ENCODE results near the gene ZMYND11.
A peak's percentile ranks its signal among the peaks of the same experiment; 100 is the strongest.

The ZMYND11 gene

DNA sequence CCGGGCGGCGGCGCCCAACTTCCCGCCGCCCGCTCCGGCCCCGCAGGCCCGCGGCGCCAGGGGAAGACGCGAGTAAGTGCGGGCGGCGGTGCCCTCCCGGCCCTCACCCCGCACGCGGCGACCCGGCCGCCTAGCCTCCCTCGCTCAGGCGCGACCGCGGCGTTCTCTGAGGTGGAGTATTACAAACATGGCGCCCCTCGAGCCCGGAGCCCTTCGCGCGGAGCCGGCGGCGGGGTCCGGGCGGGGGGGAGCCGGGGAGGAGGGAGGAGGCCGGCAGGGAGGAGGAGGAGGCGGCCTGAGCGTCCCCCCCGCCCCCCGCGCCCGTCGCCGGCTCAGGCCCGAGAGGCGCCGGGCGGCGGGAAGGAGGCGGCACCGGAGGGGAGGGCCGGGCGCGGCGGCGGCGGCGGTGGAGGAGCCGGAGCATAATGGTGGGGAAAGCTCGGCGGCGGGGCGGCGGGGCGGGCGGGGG lies at the start of gene ZMYND11:
Gene ZMYND11, plus strand, starts transcription at position 324 of the 469 bp plus-strand sequence. CDS start 44,558 bp downstream, outside the sequence.
- DNase-seq, result peak; percentile 70

DNA sequence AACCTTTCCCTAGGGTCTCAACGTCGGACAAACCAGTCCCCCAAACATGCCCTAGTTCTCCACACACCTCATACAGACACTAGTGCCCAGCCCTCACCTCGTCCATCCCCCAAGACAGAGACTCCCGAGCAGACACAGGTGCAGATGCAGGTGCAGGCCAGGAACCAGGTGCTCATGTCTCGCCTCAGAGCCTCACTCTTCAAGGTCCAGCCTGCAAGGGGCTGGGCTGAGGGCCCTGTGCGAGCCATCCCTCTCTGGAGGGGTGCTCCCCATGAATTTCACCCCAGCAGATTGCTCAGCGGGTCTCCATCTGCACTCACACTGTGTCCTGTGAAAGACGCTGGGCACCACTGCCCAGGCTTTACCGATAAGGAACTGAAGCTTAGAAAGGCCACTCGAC lies 49.2 kb upstream of the ZMYND11 start:
- DNase-seq, result no peak

DNA sequence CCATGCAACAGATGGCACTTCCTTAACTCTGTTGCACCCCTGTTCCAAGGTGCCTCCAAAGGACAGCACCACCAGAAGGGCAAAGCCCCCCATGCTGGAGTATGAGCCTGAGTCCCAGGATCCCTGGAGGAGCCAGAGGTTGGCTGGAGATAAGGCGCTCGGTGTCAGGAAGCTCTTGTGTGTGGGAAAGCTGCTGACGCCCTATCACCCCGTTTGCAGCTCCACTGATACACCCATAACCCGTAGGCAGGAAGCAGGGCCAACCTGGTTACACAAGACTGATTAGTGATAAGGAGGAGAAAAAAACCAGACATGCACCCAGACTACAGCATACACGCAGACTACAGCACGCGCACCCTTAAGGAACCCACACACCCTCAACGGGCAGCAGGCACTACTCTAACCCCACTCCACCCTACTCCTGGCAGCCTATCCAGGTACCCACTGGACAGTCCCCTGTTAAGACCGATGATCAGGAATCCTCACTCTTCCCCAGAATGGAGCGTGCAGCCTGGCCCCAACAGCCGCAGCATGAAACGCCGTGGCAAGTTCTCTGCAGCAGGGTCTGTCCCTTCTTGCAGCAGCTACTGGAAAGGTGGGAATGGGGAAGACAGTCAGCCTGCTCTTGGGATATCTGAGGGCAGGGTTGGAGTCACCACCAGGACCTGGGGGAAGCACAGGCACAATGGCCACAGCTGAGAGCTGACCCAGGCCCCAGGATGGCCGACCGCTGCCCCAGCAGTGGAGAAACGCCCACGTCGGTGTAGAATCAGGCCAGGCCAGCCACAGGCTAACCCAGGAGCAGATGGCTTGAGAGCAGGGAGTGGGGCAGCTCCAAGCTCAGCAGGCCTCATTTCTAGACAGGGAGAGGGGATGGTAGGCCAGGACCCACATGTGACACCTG lies 47.8 kb upstream of the ZMYND11 start:
- no peak for DNase-seq

GRCh38 chr10:88253-88652 lies 47.0 kb upstream of the ZMYND11 start:
- no peak for DNase-seq

- no peak for DNase-seq
Observed at GRCh38 chr10:89248-89647, 46.0 kb upstream of the ZMYND11 start.

- DNase-seq, result no peak
Observed at GRCh38 chr10:90161-90560, 45.1 kb upstream of the ZMYND11 start.

GRCh38 chr10:91313-91712 lies 43.9 kb upstream of the ZMYND11 start:
- no peak for DNase-seq

DNA sequence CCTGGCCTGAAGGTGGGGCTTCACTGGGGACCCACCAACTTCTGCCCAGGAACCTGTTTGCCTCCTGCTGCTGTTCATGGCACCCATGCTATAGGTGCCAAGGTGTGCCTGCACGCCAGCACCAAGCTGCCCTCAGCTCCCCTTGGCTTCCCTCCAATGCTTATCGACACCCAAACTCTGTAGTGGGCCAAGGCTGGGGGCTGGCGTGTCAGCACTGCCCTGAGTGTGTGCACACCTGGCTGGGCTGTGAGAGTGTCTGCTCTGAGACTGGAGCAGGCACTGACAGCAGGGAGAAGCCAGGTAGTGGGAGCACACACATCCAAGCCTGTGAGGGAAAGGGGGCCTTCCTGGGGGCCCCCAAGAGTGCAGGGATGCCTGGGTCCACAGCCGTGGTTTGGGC lies 43.1 kb upstream of the ZMYND11 start:
- DNase-seq, result no peak

- DNase-seq, result no peak
Observed at GRCh38 chr10:92846-93245, 42.4 kb upstream of the ZMYND11 start.

GRCh38 chr10:94613-95012 lies 40.6 kb upstream of the ZMYND11 start:
- no peak for DNase-seq

DNA sequence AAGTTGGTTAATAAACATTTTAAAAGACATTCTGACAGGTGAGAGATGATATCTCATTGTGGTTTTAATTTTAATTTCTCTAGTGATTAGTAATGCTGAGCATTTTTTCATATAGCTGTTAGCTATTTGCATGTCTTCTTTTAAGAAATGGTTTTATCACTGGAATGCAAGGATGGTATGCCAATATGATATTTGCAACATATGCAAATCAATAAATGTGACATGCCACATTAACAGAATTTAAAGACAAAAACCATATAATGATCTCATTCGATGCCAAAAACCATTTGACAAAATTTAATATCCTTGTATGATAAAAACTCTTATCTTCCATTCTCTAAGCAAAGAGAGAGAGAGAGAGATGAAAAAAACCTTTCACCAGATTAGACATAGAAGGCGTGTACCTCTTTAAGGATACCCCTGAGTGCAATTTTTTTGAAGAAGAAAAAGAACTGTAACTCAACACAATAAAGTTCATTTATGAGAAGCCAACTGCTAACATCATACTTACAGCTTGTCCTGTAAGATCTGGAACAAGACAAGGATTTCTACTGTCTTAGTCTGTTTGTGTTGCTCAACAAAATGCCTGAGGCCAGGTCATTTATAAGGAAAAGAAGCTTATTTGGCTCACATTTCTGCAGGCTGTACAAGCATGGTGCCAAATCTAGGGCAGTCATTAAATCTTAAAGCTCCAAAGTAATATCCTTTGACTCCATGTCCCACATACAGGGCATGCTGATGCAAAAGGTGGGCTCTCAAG lies 39.7 kb upstream of the ZMYND11 start:
- no peak for DNase-seq

GRCh38 chr10:96466-96865 lies 38.8 kb upstream of the ZMYND11 start:
- no peak for DNase-seq

- no peak for DNase-seq
Observed at GRCh38 chr10:104416-104815, 30.8 kb upstream of the ZMYND11 start.

DNA sequence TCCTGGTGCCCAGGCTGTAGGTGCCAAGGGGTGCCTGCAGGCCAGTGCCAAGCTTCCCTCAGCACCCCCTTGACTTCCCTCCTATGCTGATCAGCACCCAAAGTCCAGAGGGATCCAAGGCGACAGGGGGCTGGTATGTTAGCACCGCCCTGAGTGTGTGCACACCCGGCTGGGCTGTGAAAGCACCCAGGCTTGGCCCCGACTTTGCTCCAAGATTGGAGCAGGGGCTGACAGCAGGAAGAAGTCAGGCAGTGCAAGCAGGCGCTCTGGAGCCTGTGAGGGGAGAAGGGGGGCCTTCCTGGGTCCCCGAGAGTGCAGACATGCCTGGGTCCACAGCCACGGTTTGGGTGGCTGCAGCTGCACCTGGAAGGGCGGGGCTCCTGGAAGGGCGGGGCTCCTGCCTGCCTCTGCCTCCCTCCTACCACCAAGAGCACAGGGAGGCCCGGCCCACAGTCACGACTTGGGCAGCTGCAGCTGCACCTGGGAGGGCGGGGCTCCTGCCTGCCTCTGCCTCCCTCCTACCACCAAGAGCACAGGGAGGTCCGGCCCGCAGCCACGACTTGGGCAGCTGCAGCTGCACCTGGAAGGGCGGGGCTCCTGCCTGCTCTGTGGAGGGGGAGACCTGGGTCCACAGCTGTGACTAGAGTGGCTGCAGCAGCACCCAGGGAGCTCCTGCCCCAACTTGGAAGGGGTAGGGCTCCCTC lies 30.2 kb upstream of the ZMYND11 start:
- DNase-seq, result no peak

- DNase-seq, result no peak
Observed at GRCh38 chr10:105806-106205, 29.4 kb upstream of the ZMYND11 start.

DNA sequence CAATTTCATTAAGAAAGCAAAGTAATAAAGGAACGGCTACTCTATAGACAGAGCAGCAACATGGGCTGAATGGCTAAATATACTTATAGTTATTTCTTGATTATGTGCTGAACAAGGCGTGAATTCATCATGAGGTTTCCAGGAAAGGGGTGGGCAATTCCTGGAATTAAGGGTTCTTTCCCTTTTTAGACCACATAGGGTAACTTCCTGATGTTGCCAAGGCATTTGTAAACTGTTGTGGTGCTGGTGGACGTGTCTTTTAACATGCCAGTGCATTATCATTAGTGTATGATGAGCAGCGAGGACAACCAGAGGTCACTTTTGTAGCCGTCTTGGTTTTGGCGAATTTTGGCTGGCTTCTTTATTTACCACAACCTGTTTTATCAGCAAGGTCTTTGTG lies 28.5 kb upstream of the ZMYND11 start:
- DNase-seq, result no peak

DNA sequence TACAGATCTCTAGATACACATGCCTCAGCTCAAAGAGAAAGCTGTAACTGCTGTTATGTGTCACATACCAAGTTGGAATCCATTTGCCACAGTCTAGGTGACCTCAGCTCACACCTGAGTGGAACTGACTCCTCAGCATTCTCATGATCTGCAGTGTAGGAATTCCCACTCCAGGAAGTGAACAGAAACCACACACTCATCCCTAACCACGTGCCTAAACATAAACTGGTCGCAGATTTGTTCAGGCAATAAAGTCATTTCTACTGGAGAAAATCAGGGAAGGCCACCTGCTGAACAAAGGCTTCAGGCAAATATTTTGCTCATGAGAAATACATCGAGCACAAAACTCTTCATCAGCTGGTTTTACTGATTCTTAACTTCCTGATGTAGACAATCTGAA lies 23.0 kb upstream of the ZMYND11 start:
- no peak for DNase-seq

- no peak for DNase-seq
Observed at GRCh38 chr10:124874-125273, 10.4 kb upstream of the ZMYND11 start.

DNA sequence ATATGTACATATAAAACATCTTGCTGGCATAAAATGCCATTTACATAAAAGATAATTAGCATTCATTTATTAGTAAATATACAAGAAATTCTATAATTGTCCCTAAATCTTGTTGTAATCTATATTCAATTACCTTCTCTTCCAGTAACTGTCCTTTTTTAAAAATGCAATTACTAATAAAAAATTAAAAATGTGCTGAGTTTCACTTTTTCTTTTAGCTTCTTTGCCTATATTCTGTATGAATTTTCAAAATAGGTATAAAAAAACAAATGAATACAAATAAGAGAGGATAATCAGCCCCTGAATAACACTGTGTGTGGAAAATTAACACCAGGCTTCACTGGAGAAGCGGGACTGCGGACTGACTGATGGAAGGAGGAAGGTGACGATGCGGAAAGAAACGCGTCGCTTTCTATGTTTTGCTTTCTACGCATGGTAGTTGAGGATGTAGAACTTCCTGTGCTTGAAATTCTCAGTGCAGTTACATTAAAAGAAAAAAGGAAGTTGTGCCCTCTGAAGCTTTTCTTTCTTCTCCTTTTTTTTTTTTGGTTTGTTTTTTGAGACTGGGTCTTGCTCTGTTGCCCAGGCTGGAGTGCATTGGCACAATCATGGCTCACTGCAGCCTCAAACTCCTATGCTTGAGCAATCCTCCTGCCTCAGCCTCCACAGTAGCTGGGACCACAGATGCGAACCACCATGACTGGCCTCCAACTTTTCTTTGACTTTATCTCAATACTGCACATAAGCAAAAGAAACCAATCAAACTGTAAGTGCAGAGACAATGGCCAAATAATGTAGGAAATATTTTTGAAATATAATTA lies 7.4 kb upstream of the ZMYND11 start:
- DNase-seq, result peak; percentile 46

- DNase-seq, result no peak
Observed at GRCh38 chr10:129810-130209, 5.4 kb upstream of the ZMYND11 start.

GRCh38 chr10:132946-133898 lies 2.0 kb upstream of the ZMYND11 start:
- no peak for DNase-seq
